HepG2 (cell line): ENCODE results near the gene EYA2. TPM values are rescaled to one million over a fixed set of nuclear protein-coding genes. Genes with fewer than 3 reads are reported as not detected.

Experiments used
- ATAC-seq: fragments of 200-7000 bp; cut with Tn5 transposase; 3 replicates; pipeline ENCODE4 v1.9.1; 2020; ENCODE audit warnings: mild to moderate bottlenecking, moderate library complexity
- BruUV-seq: library from RNA; stranded (reverse); fragments of 400-500 nt; replicated peaks from 2 replicates; lab custom pipeline; 2021; lab: Mats Ljungman, UMichigan
- CTCF ChIA-PET: fragments of 300-600 bp; formaldehyde crosslinking; extraction: SDS; loops from one replicate; lab custom pipeline; 2021; ENCODE audit warnings: low total read pairs, inconsistent platforms, low intra/inter-chr PET ratio; lab: Yijun Ruan, JAX
- POLR2A ChIA-PET: fragments of 350-600 bp; sonication (Branson Sonifier 250); formaldehyde crosslinking; loops from one replicate; lab custom pipeline; 2020; ENCODE audit warnings: antibody characterized with exemption, inconsistent platforms; lab: Yijun Ruan, JAX
- DNase-seq: peaks from one replicate; pipeline ENCODE4 v3.0.0-alpha.2; 2015; ENCODE audit warnings: low spot score
- FAIRE-seq: peaks from 3 replicates; lab custom pipeline; 2011; peaks lifted over from hg19 to GRCh38; lab: Jason Lieb, UNC
- H2AFZ ChIP-seq: one replicate; pipeline ENCODE4 v1.6.1; 2011; ENCODE audit warnings: low read length, inconsistent platforms
- H3K27ac ChIP-seq: fragments of 300-600 bp; 3 replicates; pipeline ENCODE4 v1.8.0; 2011; ENCODE audit warnings: mixed run types, mild to moderate bottlenecking, mixed read lengths, low read length, inconsistent platforms; ENCODE audit not compliant: insufficient read depth; ENCODE audit errors: extremely low read length
- H3K27me3 ChIP-seq, 2 experiments: fragments of 200-600 bp in 1 of 2; 2 replicates in 1 of 2; 3 replicates in 1 of 2; pipeline versions ENCODE4 v1.6.0 to v1.8.0; 2011; ENCODE audit warnings: low read length in 2 of 2, mild to moderate bottlenecking in 2 of 2, moderate library complexity in 2 of 2, inconsistent platforms in 1 of 2; ENCODE audit not compliant: insufficient read depth in 2 of 2, control insufficient read depth in 1 of 2
- H3K36me3 ChIP-seq, 2 experiments: fragments of 200-600 bp in 1 of 2; replicated peaks in 1 of 2; 2 replicates in 1 of 2; 3 replicates in 1 of 2; pipeline versions ENCODE4 v1.5.1 to v1.8.0; 2011; ENCODE audit warnings: low read length in 2 of 2, inconsistent platforms in 1 of 2; ENCODE audit not compliant: insufficient read depth in 2 of 2, control insufficient read depth in 1 of 2
- H3K4me1 ChIP-seq: 2 replicates; pipeline ENCODE4 v1.5.1; 2012; ENCODE audit warnings: low read length, inconsistent platforms; ENCODE audit not compliant: insufficient read depth
- H3K4me2 ChIP-seq: 2 replicates; pipeline ENCODE4 v1.6.0; 2011; ENCODE audit warnings: low read depth, low read length, inconsistent platforms
- H3K4me3 ChIP-seq, 3 experiments: fragments of 200-600 bp in 1 of 3; sonication (generic), shearing (Covaris generic) in 1 of 3; replicated peaks in 1 of 3; 2 replicates each; pipeline ENCODE4 v1.5.1; 2011 to 2016; ENCODE audit warnings: low read length in 3 of 3, inconsistent platforms in 2 of 3, low read depth in 2 of 3, mild to moderate bottlenecking in 2 of 3, control low read depth in 1 of 3, mixed read lengths in 1 of 3; ENCODE audit not compliant: insufficient read depth in 1 of 3
- H3K79me2 ChIP-seq: one replicate; pipeline ENCODE4 v1.6.1; 2011; ENCODE audit warnings: low read length, inconsistent platforms; ENCODE audit not compliant: insufficient read depth
- H3K9ac ChIP-seq: 2 replicates; pipeline ENCODE4 v1.6.0; 2011; ENCODE audit warnings: mild to moderate bottlenecking, low read depth, low read length, inconsistent platforms; ENCODE audit not compliant: insufficient read depth
- H3K9me3 ChIP-seq: 2 replicates; pipeline ENCODE4 v1.5.1; 2012; ENCODE audit warnings: mild to moderate bottlenecking, low read length
- H4K20me1 ChIP-seq: 2 replicates; pipeline ENCODE4 v1.6.0; 2011; ENCODE audit warnings: inconsistent platforms, mild to moderate bottlenecking, low read length, moderate library complexity; ENCODE audit not compliant: insufficient read depth
- GATA4 ChIP-seq: sonication (generic); IDR thresholded peaks from 2 replicates; pipeline ENCODE4 v1.6.1; 2016; ENCODE audit warnings: antibody characterized with exemption, low read depth, borderline replicate concordance
- MNT ChIP-seq: fragments of 450-650 bp; IDR thresholded peaks from 2 replicates; pipeline ENCODE4 v1.6.1; 2016
- ZNF17 ChIP-seq: sonication (generic); formaldehyde crosslinking; IDR thresholded peaks from 2 replicates; pipeline ENCODE4 v1.5.0; 2020; ENCODE audit warnings: mild to moderate bottlenecking, missing genetic modification reagents
- WGBS: methylation state at CpG from one replicate; pipeline ENCODE4 v1.1.6; 2017; ENCODE audit warnings: low lambda C conversion rate; 5-methylcytosine and 5-hydroxymethylcytosine counted together
- in situ Hi-C: cut with HindIII; loops from 2 replicates; pipeline ENCODE4 v1.10.0; 2017; ENCODE audit warnings: low pct_unique_long_range_greater_than_20kb; ENCODE audit not compliant: extremely low pct_ligation_motif_present
- intact Hi-C: fragments of 100-400 bp; cut with micrococcal nuclease; formaldehyde crosslinking; loops from one replicate; pipeline ENCODE4 v1.10.0; 2022; ENCODE audit not compliant: unreplicated experiment
- polyA plus RNA-seq, 8 experiments: library from polyadenylated mRNA; depleted of rRNA in 3 of 8; stranded (reverse) in 7 of 8; unstranded in 1 of 8; fragments of >200 nt; fragmentation: Illumina TruSeq in 4 of 8; extraction: Trizol in 4 of 8; gene quantifications; 2 replicates each; pipeline versions ENCODE4 v1.2.1 to v1.2.3, GENCODE V29; 2011 to 2016; ENCODE audit warnings: low read depth in 4 of 8, missing spikeins in 1 of 8, mixed read lengths in 1 of 8; ENCODE audit not compliant: insufficient read depth in 1 of 8
- total RNA-seq, 5 experiments: library from RNA; depleted of rRNA; stranded (reverse); fragments of >200 nt; fragmentation: Illumina TruSeq; extraction: Trizol; gene quantifications; 2 replicates each; pipeline ENCODE4 v1.2.3, GENCODE V29; 2016; ENCODE audit warnings: low read depth in 1 of 5

Gene EYA2
- total and polyA plus RNA-seq, 2 of the 13 experiments (the other 11 are each of a cell fraction or from before 2014, with no cell fraction given): not detected

GRCh38 chr20:47055699-47056369 lies 161.2 kb downstream of the EYA2 start:
- H3K4me3 ChIP-seq: no peak overlapping the region
- peaks cover 4% of the 10 kb centered on the region; the same call in 1 of the 2 replicates for H4K20me1 ChIP-seq
- ChIA-PET CTCF (no interaction called here), POLR2A (no interaction called here)
- BruUV-seq: no TSS peak
- H2AFZ ChIP-seq: no peak overlapping the region
- 25% methylated on average over 13 of the region's 13 CpGs for WGBS
- no peak for FAIRE-seq
- intact Hi-C loops: no loop called here
- in situ Hi-C loops: no loop called here
- H3K36me3 ChIP-seq: no peaks in the 10 kb centered on the region
- no peak for ATAC-seq
- no peak overlapping the region for H3K9ac ChIP-seq
- no peaks in the 10 kb centered on the region for H3K79me2 ChIP-seq
- peaks cover 5 to 40% of the 10 kb centered on the region in 2 experiments for H3K27me3 ChIP-seq
- no peaks in the 10 kb centered on the region for H3K9me3 ChIP-seq
- no peak overlapping the region for H3K27ac ChIP-seq
- DNase-seq: no peak
- H3K4me1 ChIP-seq: no peaks in the 10 kb centered on the region
- TF ChIP-seq MNT (peak; percentile 77), ZNF17 (CRISPR knock-in tag) (no peak)
- no peak overlapping the region for H3K4me2 ChIP-seq

- intact Hi-C loops: no loop called here
- CTCF ChIA-PET: no interaction called here
- Histone ChIP-seq H3K27ac (no peak overlapping the region), H3K36me3 (no peaks in the 10 kb centered on the region), H3K9ac (no peak overlapping the region)
- TF ChIP-seq GATA4: no peak
- TF ChIP-seq, all 625 proteins: peak for 0
- H2AFZ ChIP-seq: no peak overlapping the region
- 16% methylated on average over 3 of the region's 3 CpGs for WGBS
- no peak overlapping the region for H3K4me3 ChIP-seq
- H3K4me2 ChIP-seq: no peak overlapping the region
- no peak for ATAC-seq
- peaks cover 5 to 38% of the 10 kb centered on the region in 2 experiments; a peak in 4 of 5 replicates for H3K27me3 ChIP-seq
- no peaks in the 10 kb centered on the region for H3K9me3 ChIP-seq
- no peaks in the 10 kb centered on the region for H3K79me2 ChIP-seq
- in situ Hi-C loops: no loop called here
- no peak for FAIRE-seq
- H3K4me1 ChIP-seq: no peaks in the 10 kb centered on the region
- H4K20me1 ChIP-seq: no peaks in the 10 kb centered on the region
- DNase-seq: no peak
- POLR2A ChIA-PET: no interaction called here
- no TSS peak for BruUV-seq
These were observed 163.0 kb downstream of the EYA2 start for GRCh38 chr20:47057661-47058060.
